ENCODE data around the gene SCN9A.

GRCh38 chr2:166373105-166373504 is 2.6 kb downstream of the SCN9A start:
- TF ChIP-seq ATF2 (IDR thresholded peaks at IDR 0.05; ENCODE audit: low read length) (no peak), BHLHE40 (IDR thresholded peaks at IDR 0.05; ENCODE audit: borderline replicate concordance in 1 of 2, low read depth in 2 of 2, low read length in 1 of 2) (no peak), TBL1XR1 (IDR thresholded peaks at IDR 0.05; ENCODE audit: low read depth, low read length) (no peak), E2F4 (IDR thresholded peaks at IDR 0.05; ENCODE audit: low read depth, low read length) (no peak), ATF3 (IDR thresholded peaks at IDR 0.05; ENCODE audit: borderline replicate concordance, extremely low read depth, low read depth, low read length) (no peak), FOXK2 (IDR thresholded peaks at IDR 0.05) (no peak)

Measured in GM12878 (cell line).